ENCODE data around the gene FICD. TPM values are rescaled to one million over a fixed set of nuclear protein-coding genes. Genes with fewer than 3 reads are reported as not detected.
"Not testable (repeated sequence)": the region's sequence is repeated elsewhere in the genome, so short reads cannot be mapped to it uniquely, and the experiment has no call there.

The FICD gene
- polyA plus RNA-seq, 3 donors: 1.00 to 1.9 (median 1.6) TPM

DNA sequence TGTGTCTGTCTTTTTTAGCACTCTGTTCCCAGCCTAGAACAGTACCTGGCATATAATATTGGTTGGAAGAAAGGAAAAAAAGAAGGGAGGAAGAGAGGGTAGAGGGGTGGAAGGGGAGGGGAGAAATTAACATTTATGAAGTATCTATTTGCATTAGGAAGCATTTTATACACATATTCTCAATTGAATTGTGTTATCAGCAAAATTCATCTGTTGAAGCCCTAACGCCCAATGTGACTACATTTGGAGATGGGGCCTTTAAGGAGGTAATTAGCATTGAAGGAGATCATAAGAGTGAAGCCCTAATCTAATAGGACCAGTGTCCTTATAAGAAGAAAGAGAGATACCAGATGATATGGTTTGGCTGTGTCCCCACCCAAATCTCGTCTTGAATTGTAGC lies 30.2 kb upstream of the FICD start:
- Mint-ChIP-seq H3K9me3 (peaks cover 0 to 11% (median 5%) of the 10 kb centered on the region in 7 donors), H3K27me3 (ENCODE audit: low read depth in 3 of 3) (peaks cover 15 to 23% (median 15%) of the 10 kb centered on the region in 3 donors), H3K36me3 (no peaks in the 10 kb centered on the region), H3K4me1 (no peaks in the 10 kb centered on the region), H3K4me3 (no peak overlapping the region), H3K27ac (no peak overlapping the region)
- Histone ChIP-seq H3K27ac (ENCODE audit: low read depth in 1 of 2, low read length in 2 of 2) (no peak overlapping the region), H3K27me3 (ENCODE audit: control insufficient read depth in 2 of 2, insufficient read depth in 2 of 2, low read length in 2 of 2) (no peaks in the 10 kb centered on the region), H3K4me3 (replicated peaks in 1 of 3; ENCODE audit: low read depth in 2 of 3, low read length in 3 of 3) (no peak overlapping the region), H3K4me2 (replicated peaks; ENCODE audit: extremely low read depth, low read length, poor library complexity, severe bottlenecking) (no peak overlapping the region), H4K20me1 (ENCODE audit: insufficient read depth, low read length) (no peaks in the 10 kb centered on the region), H3K4me1 (ENCODE audit: control insufficient read depth in 1 of 2, insufficient read depth in 2 of 2, low read length in 2 of 2) (no peaks in the 10 kb centered on the region), H3K79me2 (ENCODE audit: insufficient read depth, low read length) (no peaks in the 10 kb centered on the region), H2AFZ (ENCODE audit: insufficient read depth, low read depth, low read length, poor library complexity, severe bottlenecking) (no peak overlapping the region), H3K36me3 (replicated peaks in 1 of 2; ENCODE audit: control insufficient read depth in 1 of 2, insufficient read depth in 2 of 2, low read length in 2 of 2) (no peaks in the 10 kb centered on the region), H3K9ac (ENCODE audit: insufficient read depth, low read length, poor library complexity, severe bottlenecking) (no peak overlapping the region), H3K9me3 (replicated peaks in 1 of 2; ENCODE audit: control insufficient read depth in 1 of 2, insufficient read depth in 1 of 2, low read length in 2 of 2) (no peaks in the 10 kb centered on the region)
- no CpG with 5 or more reads among the region's 2 CpGs for WGBS (ENCODE audit: insufficient coverage)
- no peak for DNase-seq
- TF ChIP-seq, protein P1, sequence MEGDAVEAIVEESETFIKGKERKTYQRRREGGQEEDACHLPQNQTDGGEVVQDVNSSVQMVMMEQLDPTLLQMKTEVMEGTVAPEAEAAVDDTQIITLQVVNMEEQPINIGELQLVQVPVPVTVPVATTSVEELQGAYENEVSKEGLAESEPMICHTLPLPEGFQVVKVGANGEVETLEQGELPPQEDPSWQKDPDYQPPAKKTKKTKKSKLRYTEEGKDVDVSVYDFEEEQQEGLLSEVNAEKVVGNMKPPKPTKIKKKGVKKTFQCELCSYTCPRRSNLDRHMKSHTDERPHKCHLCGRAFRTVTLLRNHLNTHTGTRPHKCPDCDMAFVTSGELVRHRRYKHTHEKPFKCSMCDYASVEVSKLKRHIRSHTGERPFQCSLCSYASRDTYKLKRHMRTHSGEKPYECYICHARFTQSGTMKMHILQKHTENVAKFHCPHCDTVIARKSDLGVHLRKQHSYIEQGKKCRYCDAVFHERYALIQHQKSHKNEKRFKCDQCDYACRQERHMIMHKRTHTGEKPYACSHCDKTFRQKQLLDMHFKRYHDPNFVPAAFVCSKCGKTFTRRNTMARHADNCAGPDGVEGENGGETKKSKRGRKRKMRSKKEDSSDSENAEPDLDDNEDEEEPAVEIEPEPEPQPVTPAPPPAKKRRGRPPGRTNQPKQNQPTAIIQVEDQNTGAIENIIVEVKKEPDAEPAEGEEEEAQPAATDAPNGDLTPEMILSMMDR (IDR thresholded peaks at IDR 0.05): no peak
- intact Hi-C loops (cut with micrococcal nuclease): no loop called here

DNA sequence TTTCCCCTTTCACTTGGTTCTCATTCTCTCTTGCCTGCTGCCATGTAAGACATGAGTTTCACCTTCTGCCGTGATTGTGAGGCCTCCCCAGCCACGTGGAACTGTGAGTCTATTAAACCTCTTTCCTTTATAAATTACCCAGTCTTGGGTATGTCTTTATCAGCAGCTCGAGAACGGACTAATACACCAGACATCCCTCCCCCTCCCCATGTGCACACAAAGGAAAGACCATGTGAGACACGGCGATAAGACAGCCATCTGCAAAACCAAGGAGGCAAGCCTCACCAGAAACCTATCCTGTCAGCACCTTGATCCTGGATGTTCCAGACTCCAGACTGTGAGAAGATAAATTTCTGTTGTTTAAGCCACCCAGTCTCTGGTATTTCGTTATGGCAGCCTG lies 29.7 kb upstream of the FICD start:
- H4K20me1 ChIP-seq (ENCODE audit: insufficient read depth, low read length); H3K4me3 ChIP-seq (replicated peaks in 1 of 3; ENCODE audit: low read depth in 2 of 3, low read length in 3 of 3); H3K4me2 ChIP-seq (replicated peaks; ENCODE audit: extremely low read depth, low read length, poor library complexity, severe bottlenecking); intact Hi-C loops (cut with micrococcal nuclease); H3K9ac ChIP-seq (ENCODE audit: insufficient read depth, low read length, poor library complexity, severe bottlenecking); H2AFZ ChIP-seq (ENCODE audit: insufficient read depth, low read depth, low read length, poor library complexity, severe bottlenecking); H3K9me3 ChIP-seq (replicated peaks in 1 of 2; ENCODE audit: control insufficient read depth in 1 of 2, insufficient read depth in 1 of 2, low read length in 2 of 2); H3K36me3 Mint-ChIP-seq; H3K4me1 Mint-ChIP-seq; H3K27ac ChIP-seq (ENCODE audit: low read depth in 1 of 2, low read length in 2 of 2); H3K4me1 ChIP-seq (ENCODE audit: control insufficient read depth in 1 of 2, insufficient read depth in 2 of 2, low read length in 2 of 2); H3K27ac Mint-ChIP-seq; DNase-seq; H3K36me3 ChIP-seq (replicated peaks in 1 of 2; ENCODE audit: control insufficient read depth in 1 of 2, insufficient read depth in 2 of 2, low read length in 2 of 2); H3K4me3 Mint-ChIP-seq; H3K79me2 ChIP-seq (ENCODE audit: insufficient read depth, low read length); H3K27me3 ChIP-seq (ENCODE audit: control insufficient read depth in 2 of 2, insufficient read depth in 2 of 2, low read length in 2 of 2): not testable (repeated sequence)
- peaks cover 0 to 11% (median 5%) of the 10 kb centered on the region in 7 donors for H3K9me3 Mint-ChIP-seq
- WGBS (ENCODE audit: insufficient coverage): 49% methylated on average over 6 of the region's 7 CpGs
- H3K27me3 Mint-ChIP-seq (ENCODE audit: low read depth in 3 of 3): peaks cover 15 to 23% (median 15%) of the 10 kb centered on the region in 3 donors

DNA sequence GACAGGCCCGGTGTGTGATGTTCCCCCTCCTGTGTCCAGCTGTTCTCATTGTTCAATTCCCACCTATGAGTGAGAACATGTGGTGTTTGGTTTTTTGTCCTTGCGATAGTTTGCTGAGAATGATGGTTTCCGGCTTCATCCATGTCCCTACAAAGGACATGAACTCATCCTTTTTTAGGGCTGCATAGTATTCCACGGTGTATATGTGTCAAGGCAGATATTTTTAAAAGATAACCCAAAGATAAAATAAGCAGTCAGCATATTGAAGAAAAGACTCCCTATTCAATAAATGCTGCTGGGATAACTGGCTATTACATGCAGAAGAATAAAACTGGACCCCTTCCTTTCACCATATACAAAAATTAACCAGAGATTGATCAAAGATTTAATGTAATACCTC lies 28.0 kb upstream of the FICD start:
- H3K36me3 Mint-ChIP-seq; intact Hi-C loops (cut with micrococcal nuclease); H4K20me1 ChIP-seq (ENCODE audit: insufficient read depth, low read length); H3K4me3 ChIP-seq (replicated peaks in 1 of 3; ENCODE audit: low read depth in 2 of 3, low read length in 3 of 3); H3K27ac Mint-ChIP-seq; H2AFZ ChIP-seq (ENCODE audit: insufficient read depth, low read depth, low read length, poor library complexity, severe bottlenecking); H3K9me3 ChIP-seq (replicated peaks in 1 of 2; ENCODE audit: control insufficient read depth in 1 of 2, insufficient read depth in 1 of 2, low read length in 2 of 2); H3K4me2 ChIP-seq (replicated peaks; ENCODE audit: extremely low read depth, low read length, poor library complexity, severe bottlenecking); H3K4me1 Mint-ChIP-seq; H3K9ac ChIP-seq (ENCODE audit: insufficient read depth, low read length, poor library complexity, severe bottlenecking); H3K79me2 ChIP-seq (ENCODE audit: insufficient read depth, low read length); H3K4me1 ChIP-seq (ENCODE audit: control insufficient read depth in 1 of 2, insufficient read depth in 2 of 2, low read length in 2 of 2); H3K27me3 ChIP-seq (ENCODE audit: control insufficient read depth in 2 of 2, insufficient read depth in 2 of 2, low read length in 2 of 2); H3K4me3 Mint-ChIP-seq; H3K27ac ChIP-seq (ENCODE audit: low read depth in 1 of 2, low read length in 2 of 2); DNase-seq; H3K36me3 ChIP-seq (replicated peaks in 1 of 2; ENCODE audit: control insufficient read depth in 1 of 2, insufficient read depth in 2 of 2, low read length in 2 of 2): not testable (repeated sequence)
- Mint-ChIP-seq H3K27me3 (ENCODE audit: low read depth in 3 of 3) (peaks cover 15 to 20% (median 17%) of the 10 kb centered on the region in 3 donors), H3K9me3 (peaks cover 0 to 11% (median 5%) of the 10 kb centered on the region in 7 donors)
- WGBS (ENCODE audit: insufficient coverage): no CpG with 5 or more reads among the region's 4 CpGs

Data from CD14-positive monocyte (primary cell).